H1 (cell line): Measurements from ENCODE around the gene ACACB. TPM values are rescaled to one million over a fixed set of nuclear protein-coding genes. Genes with fewer than 3 reads are reported as not detected.

Experiments used
- CTCF ChIA-PET: fragments of 300-600 bp; sonication (Branson Sonifier 250); formaldehyde crosslinking; loops from one replicate; lab custom pipeline; 2021; ENCODE audit not compliant: partially characterized antibody; lab: Charles Lee
- POLR2A ChIA-PET: fragments of 300-600 bp; sonication (Branson Sonifier 250); formaldehyde crosslinking; loops from one replicate; lab custom pipeline; 2021; ENCODE audit warnings: inconsistent platforms; ENCODE audit not compliant: partially characterized antibody; lab: Charles Lee
- DNase-seq, 2 experiments: peaks; one replicate each; pipeline versions ENCODE4 v3.0.0 to v3.0.0-alpha.2; 2010 to 2022; ENCODE audit warnings: low spot score in 2 of 2, low read depth in 1 of 2, mixed read lengths in 1 of 2
- FAIRE-seq: peaks from 2 replicates; lab custom pipeline; 2011; peaks lifted over from hg19 to GRCh38; lab: Jason Lieb, UNC
- H2AFZ ChIP-seq: 2 replicates; pipeline ENCODE4 v1.8.1; 2012; ENCODE audit warnings: low read length, inconsistent platforms
- H2AK5ac ChIP-seq: 2 replicates; pipeline ENCODE4 v1.6.1; 2013; ENCODE audit warnings: low read depth, low read length
- H2BK120ac ChIP-seq: replicated peaks from 2 replicates; pipeline ENCODE3; 2013; ENCODE audit warnings: low read depth, low read length, inconsistent platforms
- H2BK12ac ChIP-seq: 2 replicates; pipeline ENCODE4 v1.6.1; 2013; ENCODE audit warnings: low read depth, low read length
- H2BK15ac ChIP-seq: 2 replicates; pipeline ENCODE4 v1.6.1; 2013; ENCODE audit warnings: low read length
- H2BK20ac ChIP-seq: 2 replicates; pipeline ENCODE4 v1.6.1; 2013; ENCODE audit warnings: low read length
- H2BK5ac ChIP-seq: 2 replicates; pipeline ENCODE4 v1.6.1; 2013; ENCODE audit warnings: low read depth, low read length
- H3K14ac ChIP-seq: 2 replicates; pipeline ENCODE4 v1.6.1; 2013; ENCODE audit warnings: inconsistent platforms; ENCODE audit not compliant: insufficient read length
- H3K18ac ChIP-seq: 2 replicates; pipeline ENCODE4 v1.6.1; 2013; ENCODE audit warnings: low read length; ENCODE audit errors: extremely low read depth
- H3K23ac ChIP-seq: 2 replicates; pipeline ENCODE4 v1.6.1; 2013; ENCODE audit warnings: inconsistent platforms; ENCODE audit not compliant: insufficient read length
- H3K23me2 ChIP-seq: 2 replicates; pipeline ENCODE4 v1.6.1; 2013; ENCODE audit warnings: low read depth, low read length
- H3K27ac ChIP-seq: 2 replicates; pipeline ENCODE4 v1.6.1; 2011; ENCODE audit warnings: low read depth, low read length, inconsistent platforms
- H3K27me3 ChIP-seq, 4 experiments: replicated peaks in 1 of 4; 1 replicate in 1 of 4; 2 replicates in 3 of 4; pipeline versions ENCODE4 v1.6.1 to v1.8.1; 2011 to 2013; ENCODE audit warnings: low read length in 3 of 4, mild to moderate bottlenecking in 3 of 4, inconsistent platforms in 2 of 4, mixed read lengths in 2 of 4, moderate library complexity in 1 of 4; ENCODE audit not compliant: control insufficient read depth in 3 of 4, insufficient read depth in 3 of 4; ENCODE audit errors: extremely low read depth in 1 of 4
- H3K36me3 ChIP-seq, 4 experiments: 2 replicates each; pipeline versions ENCODE4 v1.6.1 to v1.8.1; 2011 to 2013; ENCODE audit warnings: mild to moderate bottlenecking in 4 of 4, low read length in 3 of 4, moderate library complexity in 2 of 4, control low read depth in 1 of 4, inconsistent platforms in 1 of 4; ENCODE audit not compliant: insufficient read depth in 4 of 4, control insufficient read depth in 2 of 4
- H3K4ac ChIP-seq: replicated peaks from 2 replicates; pipeline ENCODE3; 2013; ENCODE audit warnings: low read length, low read depth, mixed read lengths, inconsistent platforms; ENCODE audit not compliant: insufficient read length
- H3K4me1 ChIP-seq, 4 experiments: replicated peaks in 1 of 4; 1 replicate in 1 of 4; 2 replicates in 3 of 4; pipeline versions ENCODE4 v1.6.1 to v1.8.1; 2011 to 2013; ENCODE audit warnings: low read length in 3 of 4, inconsistent platforms in 2 of 4, mixed read lengths in 1 of 4; ENCODE audit not compliant: insufficient read depth in 4 of 4, control insufficient read depth in 3 of 4
- H3K4me2 ChIP-seq, 2 experiments: 2 replicates each; pipeline versions ENCODE4 v1.6.1 to v1.8.1; 2011 to 2013; ENCODE audit warnings: low read depth in 2 of 2, low read length in 2 of 2, control low read depth in 1 of 2, inconsistent platforms in 1 of 2, mild to moderate bottlenecking in 1 of 2; ENCODE audit not compliant: insufficient read depth in 1 of 2
- H3K4me3 ChIP-seq, 4 experiments: fragments of 200-600, 300-600 bp in 1 of 4; sonication (generic), shearing (Covaris generic), sonication (Bioruptor Twin) in 1 of 4; 2 replicates each; pipeline versions ENCODE4 v1.5.1 to v1.8.1; 2011 to 2016; ENCODE audit warnings: low read length in 4 of 4, low read depth in 3 of 4, control low read depth in 2 of 4, inconsistent platforms in 2 of 4, mild to moderate bottlenecking in 2 of 4, mixed read lengths in 1 of 4, moderate library complexity in 1 of 4; ENCODE audit not compliant: insufficient read depth in 2 of 4; ENCODE audit errors: extremely low read depth in 1 of 4
- H3K56ac ChIP-seq: replicated peaks from 2 replicates; pipeline ENCODE3; 2013; ENCODE audit warnings: low read depth, mild to moderate bottlenecking, mixed read lengths, low read length, inconsistent platforms; ENCODE audit not compliant: insufficient read length
- H3K79me1 ChIP-seq: 2 replicates; pipeline ENCODE4 v1.6.1; 2013; ENCODE audit warnings: low read depth, low read length, control low read depth
- H3K79me2 ChIP-seq, 2 experiments: 2 replicates each; pipeline versions ENCODE4 v1.6.1 to v1.8.1; 2012 to 2013; ENCODE audit warnings: low read length in 2 of 2, mild to moderate bottlenecking in 2 of 2, inconsistent platforms in 1 of 2; ENCODE audit not compliant: insufficient read depth in 2 of 2, control insufficient read depth in 1 of 2
- H3K9ac ChIP-seq, 4 experiments: replicated peaks in 1 of 4; 1 replicate in 1 of 4; 2 replicates in 3 of 4; pipeline versions ENCODE4 v1.6.1 to v1.8.1; 2011 to 2013; ENCODE audit warnings: low read depth in 3 of 4, low read length in 3 of 4, control low read depth in 2 of 4, mild to moderate bottlenecking in 2 of 4, moderate library complexity in 2 of 4, inconsistent platforms in 1 of 4; ENCODE audit errors: extremely low read depth in 1 of 4
- H3K9me3 ChIP-seq, 2 experiments: 2 replicates each; pipeline versions ENCODE4 v1.6.1 to v1.8.1; 2012 to 2013; ENCODE audit warnings: mild to moderate bottlenecking in 2 of 2, moderate library complexity in 2 of 2, control low read depth in 1 of 2, inconsistent platforms in 1 of 2, low read depth in 1 of 2, low read length in 1 of 2, mixed read lengths in 1 of 2; ENCODE audit not compliant: insufficient read depth in 2 of 2
- H4K20me1 ChIP-seq, 2 experiments: replicated peaks in 1 of 2; 2 replicates each; pipeline versions ENCODE3 to v1.8.1; 2011 to 2013; ENCODE audit warnings: inconsistent platforms in 2 of 2, low read length in 2 of 2, mild to moderate bottlenecking in 1 of 2; ENCODE audit not compliant: insufficient read depth in 2 of 2, control insufficient read depth in 1 of 2
- H4K5ac ChIP-seq: 2 replicates; pipeline ENCODE4 v1.6.1; 2013; ENCODE audit warnings: low read length, low read depth, mixed read lengths, inconsistent platforms; ENCODE audit not compliant: insufficient read length
- H4K8ac ChIP-seq: 2 replicates; pipeline ENCODE4 v1.8.0; 2013; ENCODE audit warnings: mild to moderate bottlenecking, moderate library complexity, low read length, inconsistent platforms; ENCODE audit not compliant: insufficient read depth; ENCODE audit errors: extremely low read depth
- H4K91ac ChIP-seq: replicated peaks from 2 replicates; pipeline ENCODE3; 2013; ENCODE audit warnings: low read length, mixed read lengths, inconsistent platforms; ENCODE audit not compliant: insufficient read length
- ASH2L ChIP-seq: fragments of 200-600, 300-600 bp; sonication (generic); IDR thresholded peaks from one replicate; pipeline ENCODE4 v1.7.1; 2017; ENCODE audit warnings: low read length
- BRCA1 ChIP-seq: IDR thresholded peaks from 2 replicates; pipeline ENCODE4 v1.6.1; 2012; ENCODE audit warnings: low read depth, low read length, improper control_type of control experiment
- CHD1 ChIP-seq: IDR thresholded peaks from 2 replicates; pipeline ENCODE4 v1.6.1; 2012; ENCODE audit warnings: low read depth, low read length, improper control_type of control experiment
- CTBP2 ChIP-seq: IDR thresholded peaks from 2 replicates; pipeline ENCODE4 v1.7.0; 2011; ENCODE audit warnings: borderline replicate concordance, mild to moderate bottlenecking, moderate library complexity, mixed read lengths, low read length; ENCODE audit not compliant: insufficient read depth, insufficient read length
- EZH2 ChIP-seq: fragments of 200-600 bp; sonication (generic); IDR thresholded peaks from 2 replicates; pipeline ENCODE4 v1.7.1; 2012; ENCODE audit warnings: low read depth, mild to moderate bottlenecking, moderate library complexity, low read length, inconsistent platforms; ENCODE audit not compliant: severe bottlenecking
- GABPA ChIP-seq: IDR thresholded peaks from 2 replicates; pipeline ENCODE4 v1.6.1; 2011; ENCODE audit warnings: mild to moderate bottlenecking, low read length, moderate library complexity, borderline replicate concordance; ENCODE audit not compliant: insufficient read depth
- NANOG ChIP-seq: IDR thresholded peaks from 2 replicates; pipeline ENCODE4 v1.6.1; 2011; ENCODE audit warnings: low read length, low read depth, mild to moderate bottlenecking, inconsistent platforms; ENCODE audit not compliant: insufficient read depth, poor library complexity, severe bottlenecking
- POU5F1 ChIP-seq: IDR thresholded peaks from 2 replicates; pipeline ENCODE4 v1.6.1; 2011; ENCODE audit warnings: low read depth, mild to moderate bottlenecking, low read length, moderate library complexity
- RFX5 ChIP-seq: IDR thresholded peaks from 2 replicates; pipeline ENCODE4 v1.6.1; 2011; ENCODE audit warnings: low read depth, low read length, improper control_type of control experiment, borderline replicate concordance
- RXRA ChIP-seq: IDR thresholded peaks from 2 replicates; pipeline ENCODE4 v1.6.1; 2011; ENCODE audit warnings: low read depth, mild to moderate bottlenecking, low read length, moderate library complexity; ENCODE audit not compliant: insufficient read depth
- SP1 ChIP-seq: IDR thresholded peaks from 2 replicates; pipeline ENCODE4 v1.6.1; 2011; ENCODE audit warnings: low read depth, low read length
- SP4 ChIP-seq: IDR thresholded peaks from 2 replicates; pipeline ENCODE4 v1.6.1; 2012; ENCODE audit warnings: low read length, inconsistent platforms
- TAF1 ChIP-seq: IDR thresholded peaks from 2 replicates; pipeline ENCODE4 v1.6.1; 2011; ENCODE audit warnings: mild to moderate bottlenecking, low read depth, low read length
- TBP ChIP-seq: IDR thresholded peaks from 2 replicates; pipeline ENCODE4 v1.6.1; 2011; ENCODE audit warnings: low read depth, low read length, improper control_type of control experiment
- TCF12 ChIP-seq: IDR thresholded peaks from 2 replicates; pipeline ENCODE4 v1.6.1; 2011; ENCODE audit warnings: low read depth, mild to moderate bottlenecking, low read length
- WGBS, 2 experiments: shearing (Covaris generic) in 1 of 2; methylation state at CpG; one replicate each; pipeline versions ENCODE4 v1.1.6 to v1.1.7; 2013 to 2015; ENCODE audit warnings: low lambda C conversion rate in 2 of 2, mixed read lengths in 2 of 2, inconsistent platforms in 1 of 2, low coverage in 1 of 2, missing lambda C conversion rate in 1 of 2; ENCODE audit not compliant: insufficient replicate concordance in 2 of 2, insufficient coverage in 1 of 2, insufficient read length in 1 of 2; ENCODE audit errors: extremely low coverage in 1 of 2, missing lambda C conversion rate in 1 of 2; 5-methylcytosine and 5-hydroxymethylcytosine counted together
- polyA plus RNA-seq, 7 experiments: library from polyadenylated mRNA; depleted of rRNA in 3 of 7; stranded (reverse) in 5 of 7; unstranded in 2 of 7; fragments of >200 nt in 5 of 7; fragments of 200-250 nt in 2 of 7; gene quantifications; 1 replicate in 5 of 7; 2 replicates in 1 of 7; 4 replicates in 1 of 7; pipeline versions ENCODE4 v1.2.1 to v1.2.3, GENCODE V29; 2011 to 2013; ENCODE audit warnings: missing spikeins in 2 of 7, mixed read lengths in 2 of 7
- total RNA-seq: library from RNA; stranded (reverse); fragmentation: NEBNext Ultra II Directional; extraction: Animal tissue kit (Norgen Biotek cat#: 25700); gene quantifications from 2 replicates; pipeline ENCODE4 v1.2.1, GENCODE V29; 2021

The ACACB gene
- total and polyA plus RNA-seq, 2 of the 8 experiments (the other 6 are each of a cell fraction or from before 2014, with no cell fraction given) = 5.8 to 15.3 TPM

- H3K27ac ChIP-seq = no peak overlapping the region
- no peak overlapping the region for H2BK120ac ChIP-seq
- H4K5ac ChIP-seq = no peak overlapping the region
- no peak for FAIRE-seq
- H3K79me1 ChIP-seq = no peaks in the 10 kb centered on the region
- WGBS, 2 experiments = 76% methylated on average over 5 of the region's 5 CpGs; no CpG with 5 or more reads in 1 of the 2 experiments
- no peak overlapping the region for H3K4me2 ChIP-seq
- CTCF ChIA-PET = interaction anchor here (0.8 to 2.3 kb wide), 6 partner anchors 12 to 85 kb away, joined by 4 to 9 read pairs (median 6); no protein-coding TSS in a partner anchor
- no peak overlapping the region for H3K4ac ChIP-seq
- H3K9me3 ChIP-seq = no peaks in the 10 kb centered on the region
- no peaks in the 10 kb centered on the region for H3K4me1 ChIP-seq
- H2AFZ ChIP-seq = no peak overlapping the region
- no peak for DNase-seq
- H3K14ac ChIP-seq = no peak overlapping the region
- H2BK15ac ChIP-seq = no peak overlapping the region
- H4K20me1 ChIP-seq = peaks cover 0 to 2% of the 10 kb centered on the region in 2 experiments
- no peak overlapping the region for H2BK12ac ChIP-seq
- H3K4me3 ChIP-seq = no peak overlapping the region
- no peaks in the 10 kb centered on the region for H3K36me3 ChIP-seq
- no peak overlapping the region for H3K23ac ChIP-seq
- H3K18ac ChIP-seq = no peak overlapping the region
- H2BK5ac ChIP-seq = no peak overlapping the region
- H4K91ac ChIP-seq = no peak overlapping the region
- H3K23me2 ChIP-seq = no peaks in the 10 kb centered on the region
- peaks cover 2 to 19% (median 10%) of the 10 kb centered on the region in 4 experiments for H3K27me3 ChIP-seq
- POLR2A ChIA-PET = interaction anchor here (0.7 to 1.5 kb wide), 3 partner anchors 9 to 13 kb away, joined by 3 read pairs; no protein-coding TSS in a partner anchor
- no peak overlapping the region for H3K9ac ChIP-seq
- no peak overlapping the region for H4K8ac ChIP-seq
- H3K79me2 ChIP-seq = no peaks in the 10 kb centered on the region
- H2AK5ac ChIP-seq = no peak overlapping the region
- no peak overlapping the region for H3K56ac ChIP-seq
- no peak overlapping the region for H2BK20ac ChIP-seq
- TF ChIP-seq BRCA1 (no peak), TCF12 (no peak), CHD1 (no peak), CTBP2 (no peak), ASH2L (no peak), RFX5 (no peak), TAF1 (no peak), GABPA (no peak), POU5F1 (no peak), RXRA (no peak), EZH2 (no peak), SP1 (no peak), NANOG (no peak), SP4 (no peak), TBP (no peak)
Observed at GRCh38 chr12:109302770-109303169, 186.4 kb downstream of the ACACB start.
